Naive B cell (primary cell): ENCODE results near the gene ZNF543. TPM values are rescaled to one million over a fixed set of nuclear protein-coding genes. Genes with fewer than 3 reads are reported as not detected.

ENCODE experiments used
- ATAC-seq, 2 donors: fragments of 150-1000 bp; cut with Tn5 transposase; 2 replicates each; pipeline ENCODE4 v1.10.0; 2021; ENCODE audit warnings: low read depth in 2 of 2, mild to moderate bottlenecking in 2 of 2, moderate library complexity in 2 of 2
- DNase-seq: peaks from one replicate; pipeline ENCODE4 v3.0.0; 2022
- H3K27ac Mint-ChIP-seq, 6 donors: one replicate each; pipeline ENCODE4 v1.8.0; 2020 to 2022; ENCODE audit warnings: mild to moderate bottlenecking in 6 of 6, mixed read lengths in 6 of 6, moderate library complexity in 5 of 6, inconsistent platforms in 2 of 6
- H3K27me3 Mint-ChIP-seq, 3 donors: one replicate each; pipeline ENCODE4 v1.8.0; 2021 to 2022; ENCODE audit warnings: mixed read lengths in 3 of 3, mild to moderate bottlenecking in 1 of 3
- H3K36me3 Mint-ChIP-seq, 2 donors: one replicate each; pipeline ENCODE4 v1.8.0; 2020 to 2022; ENCODE audit warnings: mixed read lengths in 2 of 2, inconsistent platforms in 1 of 2, mild to moderate bottlenecking in 1 of 2
- H3K4me1 Mint-ChIP-seq, 3 donors: one replicate each; pipeline ENCODE4 v1.8.0; 2020 to 2022; ENCODE audit warnings: mixed read lengths in 3 of 3, inconsistent platforms in 1 of 3, mild to moderate bottlenecking in 1 of 3, moderate library complexity in 1 of 3
- H3K4me3 Mint-ChIP-seq, 8 donors: one replicate each; pipeline ENCODE4 v1.8.0; 2020 to 2022; ENCODE audit warnings: mild to moderate bottlenecking in 8 of 8, mixed read lengths in 8 of 8, moderate library complexity in 8 of 8, inconsistent platforms in 2 of 8
- H3K9me3 Mint-ChIP-seq, 7 donors: one replicate each; pipeline ENCODE4 v1.8.0; 2020 to 2022; ENCODE audit warnings: mixed read lengths in 7 of 7, mild to moderate bottlenecking in 5 of 7, inconsistent platforms in 2 of 7, moderate library complexity in 1 of 7
- polyA plus RNA-seq, 6 donors: library from polyadenylated mRNA; unstranded; fragments of 300-500 nt; fragmentation: Illumina TruSeq; gene quantifications; one replicate each; pipeline ENCODE4 v1.2.3, GENCODE V29; 2021; ENCODE audit warnings: low read depth in 6 of 6

Gene ZNF543
- polyA plus RNA-seq, 6 donors from 2014 or later = 6.0 to 12.9 (median 9.5) TPM

DNA sequence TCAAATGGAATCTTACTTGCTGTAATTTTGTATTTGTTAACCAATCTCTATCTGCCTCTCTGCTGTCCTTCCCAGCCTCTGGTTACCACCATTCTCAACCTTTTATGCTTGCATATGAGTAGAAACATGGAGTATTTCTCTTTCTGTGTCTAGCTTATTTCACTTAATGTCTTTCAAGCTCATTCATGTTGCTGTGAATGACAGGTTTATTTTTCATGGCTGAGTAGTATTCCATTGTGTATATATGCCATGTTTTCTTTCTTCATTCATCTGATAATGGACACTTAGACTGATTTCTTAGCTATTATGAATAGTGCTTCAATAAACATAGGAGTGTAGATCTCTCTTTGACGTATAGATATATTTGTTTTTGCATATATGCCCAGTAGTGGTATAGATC is 26.6 kb upstream of the ZNF543 start:
- Mint-ChIP-seq H3K9me3 (peaks cover 3 to 42% (median 32%) of the 10 kb centered on the region in 7 donors), H3K36me3 (peaks cover 59 to 62% of the 10 kb centered on the region in 2 donors), H3K4me1 (peaks cover 14 to 16% (median 15%) of the 10 kb centered on the region in 3 donors), H3K4me3 (no peak overlapping the region), H3K27ac (peak overlapping the region in 1 of 6 donors; percentile 1), H3K27me3 (no peaks in the 10 kb centered on the region)
- DNase-seq (no peak), ATAC-seq (no peak)

DNA sequence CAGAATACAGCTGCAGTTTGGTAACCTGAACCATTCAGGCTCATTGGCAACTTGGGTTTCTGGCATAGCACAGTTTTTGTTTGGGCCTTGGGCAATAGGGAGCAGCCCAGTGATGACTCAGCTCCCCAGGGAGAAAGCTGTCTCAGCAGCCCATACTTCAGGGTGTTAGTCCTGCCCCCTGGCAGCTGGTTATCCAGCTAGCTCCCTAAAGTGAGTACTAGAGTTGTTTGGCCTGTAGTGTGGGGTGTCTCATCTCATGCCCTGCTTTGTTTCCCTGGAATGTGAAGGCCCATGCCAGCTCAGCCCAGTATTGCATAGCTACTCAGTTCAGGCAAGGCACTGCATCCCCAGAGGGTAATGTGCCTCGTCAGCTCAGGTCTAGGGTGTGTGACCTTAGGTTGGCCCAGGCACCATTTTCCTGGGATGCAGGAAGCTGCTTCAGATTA is 18.2 kb upstream of the ZNF543 start:
- Mint-ChIP-seq H3K9me3 (no peaks in the 10 kb centered on the region), H3K4me3 (no peak overlapping the region), H3K36me3 (peaks cover 5 to 7% of the 10 kb centered on the region in 2 donors), H3K27me3 (no peaks in the 10 kb centered on the region), H3K4me1 (peaks cover 8 to 22% (median 21%) of the 10 kb centered on the region in 3 donors), H3K27ac (no peak overlapping the region)
- DNase-seq (no peak), ATAC-seq (no peak)

- peaks cover 5 to 7% of the 10 kb centered on the region in 2 donors for H3K36me3 Mint-ChIP-seq
- no peak for DNase-seq
- H3K27ac Mint-ChIP-seq = peak overlapping the region in 4 of 6 donors; percentile 51 to 86 (median 58)
- no peak for ATAC-seq
- H3K9me3 Mint-ChIP-seq = no peaks in the 10 kb centered on the region
- no peak overlapping the region for H3K4me3 Mint-ChIP-seq
- no peaks in the 10 kb centered on the region for H3K27me3 Mint-ChIP-seq
- H3K4me1 Mint-ChIP-seq = peaks cover 7 to 18% (median 17%) of the 10 kb centered on the region in 3 donors
Measured at GRCh38 chr19:57302727-57303401, 17.4 kb upstream of the ZNF543 start.

DNA sequence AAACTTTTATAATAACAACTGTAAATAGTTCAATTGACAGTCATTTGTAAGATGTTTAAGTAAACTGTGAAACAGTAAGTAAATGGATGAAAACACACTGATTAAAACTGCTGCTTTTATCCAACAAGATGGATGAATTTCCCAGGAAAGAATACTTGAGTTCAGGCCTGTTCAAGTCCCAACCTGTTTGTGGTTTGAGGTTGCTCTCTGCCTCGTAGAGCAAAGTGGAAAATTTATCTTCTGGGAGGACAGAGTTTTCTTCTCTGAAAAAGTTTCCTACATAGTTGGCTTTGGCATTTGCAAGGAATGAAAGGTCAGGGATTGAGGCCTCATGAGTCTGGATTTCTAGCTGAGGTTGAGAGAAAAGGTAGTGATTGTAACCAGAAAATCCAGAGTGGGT is 15.2 kb upstream of the ZNF543 start:
- DNase-seq (no peak), ATAC-seq (no peak)
- H3K4me3 Mint-ChIP-seq = no peak overlapping the region
- H3K4me1 Mint-ChIP-seq = peaks cover 7 to 19% (median 12%) of the 10 kb centered on the region in 3 donors
- no peak overlapping the region for H3K27ac Mint-ChIP-seq
- no peaks in the 10 kb centered on the region for H3K27me3 Mint-ChIP-seq
- H3K9me3 Mint-ChIP-seq = peaks cover 0 to 4% (median 0%) of the 10 kb centered on the region in 7 donors
- peaks cover 0 to 7% of the 10 kb centered on the region in 2 donors for H3K36me3 Mint-ChIP-seq

- peaks cover 0 to 4% (median 0%) of the 10 kb centered on the region in 7 donors for H3K9me3 Mint-ChIP-seq
- ATAC-seq (no peak), DNase-seq (no peak)
- H3K36me3 Mint-ChIP-seq = no peaks in the 10 kb centered on the region
- H3K27ac Mint-ChIP-seq = no peak overlapping the region
- peaks cover 0 to 11% (median 0%) of the 10 kb centered on the region in 3 donors for H3K27me3 Mint-ChIP-seq
- H3K4me1 Mint-ChIP-seq = peaks cover 0 to 6% (median 0%) of the 10 kb centered on the region in 3 donors
- H3K4me3 Mint-ChIP-seq = no peak overlapping the region
Measured at GRCh38 chr19:57308514-57308913, 11.8 kb upstream of the ZNF543 start.

GRCh38 chr19:57310792-57311191 is 9.5 kb upstream of the ZNF543 start:
- DNase-seq = no peak
- Mint-ChIP-seq H3K9me3 (peaks cover 0 to 4% (median 0%) of the 10 kb centered on the region in 7 donors), H3K36me3 (no peaks in the 10 kb centered on the region), H3K27ac (no peak overlapping the region), H3K4me1 (peaks cover 0 to 3% (median 0%) of the 10 kb centered on the region in 3 donors), H3K4me3 (no peak overlapping the region), H3K27me3 (peaks cover 10 to 34% (median 18%) of the 10 kb centered on the region in 3 donors)
- ATAC-seq = no peak

DNA sequence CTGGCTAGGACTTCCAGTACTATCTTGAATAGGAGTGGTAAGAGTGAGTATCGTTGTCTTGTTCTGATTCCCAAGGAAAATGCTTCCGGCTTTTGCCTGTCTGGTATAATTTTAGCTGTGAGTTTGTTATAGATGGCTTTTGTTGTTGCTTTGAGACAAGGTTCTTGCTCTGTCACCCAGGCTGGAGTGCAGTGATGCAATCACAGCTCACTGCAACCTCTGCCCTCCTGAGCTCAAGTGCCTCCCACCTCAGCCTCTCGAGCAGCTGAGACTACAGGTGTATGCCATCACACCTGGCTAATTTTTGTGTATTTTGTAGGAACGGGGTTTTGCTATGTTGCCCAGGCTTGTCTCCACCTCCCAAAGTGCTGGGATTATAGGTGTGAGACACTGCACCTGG is 6.1 kb upstream of the ZNF543 start:
- Mint-ChIP-seq H3K27me3 (peaks cover 19 to 60% (median 44%) of the 10 kb centered on the region in 3 donors), H3K36me3 (no peaks in the 10 kb centered on the region), H3K27ac (no peak overlapping the region), H3K9me3 (peaks cover 0 to 5% (median 2%) of the 10 kb centered on the region in 7 donors), H3K4me1 (peaks cover 0 to 3% (median 0%) of the 10 kb centered on the region in 3 donors), H3K4me3 (no peak overlapping the region)
- no peak for DNase-seq
- no peak for ATAC-seq

GRCh38 chr19:57317503-57317902 is 2.8 kb upstream of the ZNF543 start:
- ATAC-seq = no peak
- Mint-ChIP-seq H3K27me3 (peaks cover 19 to 59% (median 44%) of the 10 kb centered on the region in 3 donors), H3K9me3 (peaks cover 0 to 8% (median 0%) of the 10 kb centered on the region in 7 donors), H3K27ac (no peak overlapping the region), H3K36me3 (no peaks in the 10 kb centered on the region), H3K4me1 (peaks cover 19 to 31% (median 24%) of the 10 kb centered on the region in 3 donors), H3K4me3 (no peak overlapping the region)
- no peak for DNase-seq

DNA sequence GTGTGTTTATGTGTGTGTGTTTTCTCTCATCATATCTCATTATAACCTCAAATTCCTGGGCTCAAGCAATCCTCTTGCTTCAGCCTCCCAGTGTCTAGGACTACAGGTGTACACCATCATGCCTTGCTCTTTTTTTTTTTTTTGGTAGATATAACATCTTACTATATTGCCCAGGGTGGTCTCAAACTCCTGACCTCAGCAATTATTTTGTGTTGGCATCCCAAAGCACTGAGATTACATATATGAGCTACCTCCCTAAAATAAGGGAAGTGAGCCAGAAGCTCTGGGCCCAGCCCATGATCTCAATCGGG is 448 bp upstream of the ZNF543 start:
- Mint-ChIP-seq H3K27me3 (peaks cover 19 to 36% (median 35%) of the 10 kb centered on the region in 3 donors), H3K36me3 (peaks cover 8 to 13% of the 10 kb centered on the region in 2 donors), H3K4me3 (peak overlapping the region; percentile 92 to 98 (median 97)), H3K27ac (peak overlapping the region; percentile 93 to 100 (median 98)), H3K4me1 (peaks cover 23 to 40% (median 33%) of the 10 kb centered on the region in 3 donors), H3K9me3 (peaks cover 0 to 11% (median 2%) of the 10 kb centered on the region in 7 donors)
- DNase-seq (no peak), ATAC-seq (peak; percentile 0 to 60)

DNA sequence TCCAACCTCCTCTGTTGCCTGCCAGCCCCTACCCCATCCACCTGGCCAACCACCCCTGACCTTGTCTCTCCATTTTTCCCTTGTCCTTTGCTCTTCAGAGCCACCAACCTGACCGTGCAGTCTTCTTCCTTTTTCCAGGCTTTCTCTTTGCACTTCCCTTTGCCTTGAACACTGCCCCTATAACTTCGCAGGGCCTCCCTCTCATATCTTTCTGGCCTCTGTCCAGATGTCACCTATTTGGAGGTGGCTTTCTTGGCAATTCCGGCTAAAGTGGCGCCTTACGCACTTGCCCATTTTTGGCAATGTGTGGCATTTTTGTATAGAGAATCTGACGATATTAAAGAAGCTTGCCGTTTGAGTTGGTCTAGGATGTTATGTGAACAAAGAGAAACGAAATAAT is 844 bp downstream of the ZNF543 start:
- Mint-ChIP-seq H3K36me3 (peaks cover 10 to 18% of the 10 kb centered on the region in 2 donors), H3K27me3 (peaks cover 6 to 23% (median 22%) of the 10 kb centered on the region in 3 donors), H3K27ac (peak overlapping the region; percentile 93 to 100 (median 98)), H3K4me1 (peaks cover 23 to 40% (median 38%) of the 10 kb centered on the region in 3 donors), H3K9me3 (peaks cover 0 to 11% (median 4%) of the 10 kb centered on the region in 7 donors), H3K4me3 (peak overlapping the region; percentile 92 to 98 (median 97))
- ATAC-seq (no peak), DNase-seq (no peak)

- peak overlapping the region in 7 of 8 donors; percentile 92 to 98 (median 97) for H3K4me3 Mint-ChIP-seq
- no peak for ATAC-seq
- no peak for DNase-seq
- peaks cover 23 to 43% (median 40%) of the 10 kb centered on the region in 3 donors for H3K4me1 Mint-ChIP-seq
- peaks cover 11 to 18% of the 10 kb centered on the region in 2 donors for H3K36me3 Mint-ChIP-seq
- peaks cover 1 to 16% (median 16%) of the 10 kb centered on the region in 3 donors for H3K27me3 Mint-ChIP-seq
- peak overlapping the region in 3 of 6 donors; percentile 27 to 65 (median 33) for H3K27ac Mint-ChIP-seq
- peaks cover 0 to 14% (median 4%) of the 10 kb centered on the region in 7 donors for H3K9me3 Mint-ChIP-seq
Measured at GRCh38 chr19:57321751-57322150, 1.5 kb downstream of the ZNF543 start.

DNA sequence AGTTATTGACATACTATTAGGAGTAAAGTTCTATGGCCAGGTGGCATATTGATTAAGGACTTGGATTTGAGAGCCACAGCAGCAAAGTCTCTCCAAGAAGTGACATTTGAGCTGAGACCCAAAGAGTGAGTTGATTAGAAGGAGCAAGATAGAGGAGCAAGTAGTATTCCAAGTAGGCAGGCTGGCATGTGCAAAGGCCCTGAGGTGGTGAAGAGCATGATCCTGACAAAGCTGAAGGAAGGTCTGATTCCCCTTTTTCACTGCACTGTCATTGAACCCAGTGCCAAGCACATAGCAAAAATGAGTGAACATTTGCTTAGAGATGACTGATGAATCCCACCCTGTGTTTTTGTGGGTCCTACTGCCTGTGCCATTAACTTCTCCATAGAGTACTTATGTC is 4.7 kb downstream of the ZNF543 start:
- no peak for ATAC-seq
- H3K27ac Mint-ChIP-seq = peak overlapping the region in 1 of 6 donors; percentile 36

DNA sequence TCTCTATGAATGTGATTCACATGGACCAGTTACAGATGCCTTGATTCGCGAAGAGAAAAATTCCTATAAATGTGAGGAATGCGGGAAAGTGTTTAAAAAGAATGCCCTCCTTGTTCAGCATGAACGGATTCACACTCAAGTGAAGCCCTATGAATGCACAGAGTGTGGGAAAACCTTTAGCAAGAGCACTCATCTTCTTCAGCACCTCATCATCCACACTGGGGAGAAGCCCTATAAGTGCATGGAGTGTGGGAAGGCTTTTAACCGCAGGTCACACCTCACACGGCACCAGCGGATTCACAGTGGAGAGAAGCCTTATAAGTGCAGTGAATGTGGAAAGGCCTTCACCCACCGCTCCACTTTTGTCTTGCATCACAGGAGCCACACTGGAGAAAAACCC is 7.7 kb downstream of the ZNF543 start:
- no peak for ATAC-seq
- Mint-ChIP-seq H3K27ac (no peak overlapping the region), H3K36me3 (peaks cover 40 to 44% of the 10 kb centered on the region in 2 donors), H3K27me3 (no peaks in the 10 kb centered on the region), H3K4me3 (no peak overlapping the region), H3K9me3 (peaks cover 4 to 47% (median 24%) of the 10 kb centered on the region in 7 donors), H3K4me1 (peaks cover 0 to 13% (median 4%) of the 10 kb centered on the region in 3 donors)
- DNase-seq = no peak

More for the DNA sequence above, 4.7 kb downstream of the ZNF543 start:
- H3K4me1 Mint-ChIP-seq = peaks cover 18 to 38% (median 34%) of the 10 kb centered on the region in 3 donors
- H3K36me3 Mint-ChIP-seq = peaks cover 39 to 40% of the 10 kb centered on the region in 2 donors
- H3K4me3 Mint-ChIP-seq = peak overlapping the region in 1 of 8 donors; percentile 66
- DNase-seq = no peak
- peaks cover 4 to 41% (median 21%) of the 10 kb centered on the region in 7 donors for H3K9me3 Mint-ChIP-seq
- H3K27me3 Mint-ChIP-seq = no peaks in the 10 kb centered on the region

DNA sequence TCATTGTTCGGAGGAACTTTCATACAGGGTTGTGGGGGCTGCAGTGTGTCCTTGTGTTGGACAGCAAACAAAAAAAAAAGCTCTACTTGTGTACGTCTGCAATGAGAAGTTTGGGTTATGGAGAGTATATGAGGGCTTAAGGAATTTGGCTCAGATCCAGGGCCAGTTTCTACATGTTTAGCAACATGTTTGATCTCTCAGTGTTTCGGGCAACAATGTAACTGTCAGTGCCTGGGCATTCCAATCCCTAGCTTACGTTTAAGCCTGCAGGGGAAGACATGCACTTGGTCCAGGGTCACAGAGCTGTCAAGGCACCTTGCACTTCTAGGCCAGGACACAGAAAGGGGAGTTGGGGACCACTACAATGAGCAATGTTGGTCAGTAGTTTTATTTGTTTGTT is 13.9 kb downstream of the ZNF543 start:
- peaks cover 0 to 21% (median 7%) of the 10 kb centered on the region in 7 donors for H3K9me3 Mint-ChIP-seq
- ATAC-seq = no peak

More for the DNA sequence above, 13.9 kb downstream of the ZNF543 start:
- Mint-ChIP-seq H3K27ac (peak overlapping the region in 1 of 6 donors; percentile 24), H3K4me1 (peaks cover 0 to 3% (median 0%) of the 10 kb centered on the region in 3 donors), H3K4me3 (no peak overlapping the region), H3K27me3 (no peaks in the 10 kb centered on the region), H3K36me3 (peaks cover 2 to 11% of the 10 kb centered on the region in 2 donors)
- no peak for DNase-seq
